OCI-LY3 (cell line): Measurements from ENCODE around the gene CD72.

Experiments used
- H2AFZ ChIP-seq: fragments of 200-600, 300-600 bp; shearing (Covaris generic); 2 replicates; pipeline ENCODE4 v1.6.0; 2014; ENCODE audit warnings: antibody characterized with exemption, low read depth, low read length
- H3K27ac ChIP-seq: fragments of 200-600, 300-600 bp; sonication (generic); 2 replicates; pipeline ENCODE4 v1.5.1; 2014; ENCODE audit warnings: mild to moderate bottlenecking, low read length, moderate library complexity, mixed read lengths
- H3K27me3 ChIP-seq: fragments of 200-600, 300-600 bp; sonication (generic); 2 replicates; pipeline ENCODE4 v1.6.1; 2014; ENCODE audit warnings: low read depth, low read length, mixed read lengths
- H3K36me3 ChIP-seq: fragments of 200-600, 300-600 bp; sonication (generic); replicated peaks from 2 replicates; pipeline ENCODE3; 2014; ENCODE audit warnings: low read depth, low read length, mixed read lengths
- H3K4me1 ChIP-seq: fragments of 300-600, 200-600 bp; sonication (generic); 2 replicates; pipeline ENCODE4 v1.6.1; 2014; ENCODE audit warnings: low read length, mixed read lengths
- H3K4me2 ChIP-seq: fragments of 200-600, 300-600 bp; sonication (generic); 2 replicates; pipeline ENCODE4 v1.6.1; 2014; ENCODE audit warnings: low read length, mixed read lengths
- H3K4me3 ChIP-seq: fragments of 300-600, 200-600 bp; sonication (generic); 2 replicates; pipeline ENCODE4 v1.5.1; 2014; ENCODE audit warnings: antibody characterized with exemption, mild to moderate bottlenecking, low read length, moderate library complexity
- H3K79me2 ChIP-seq: fragments of 300-600, 200-600 bp; shearing (Covaris generic); 2 replicates; pipeline ENCODE4 v1.6.1; 2014; ENCODE audit warnings: mild to moderate bottlenecking, low read length, mixed read lengths
- H3K9ac ChIP-seq: fragments of 300-600, 200-600 bp; shearing (Covaris generic); 2 replicates; pipeline ENCODE4 v1.6.0; 2014; ENCODE audit warnings: mild to moderate bottlenecking, low read length, moderate library complexity
- H3K9me3 ChIP-seq: fragments of 200-600, 300-600 bp; shearing (Covaris generic); 2 replicates; pipeline ENCODE4 v1.6.1; 2014; ENCODE audit warnings: low read length, mixed read lengths; ENCODE audit not compliant: insufficient read depth
- H4K20me1 ChIP-seq: fragments of 200-600, 300-600 bp; sonication (generic); 2 replicates; pipeline ENCODE4 v1.6.1; 2016; ENCODE audit warnings: low read length, mixed read lengths; ENCODE audit not compliant: insufficient read depth
- EZH2phosphoT487 ChIP-seq: fragments of 200-600 bp; shearing (Covaris generic); IDR thresholded peaks from 2 replicates; pipeline ENCODE4 v1.6.1; 2018; ENCODE audit warnings: antibody characterized with exemption, mixed run types, low read depth
- TF ChIP-seq, protein P1 (sequence below): fragments of 200-600, 300-600 bp; sonication (generic); IDR thresholded peaks from 2 replicates; pipeline ENCODE4 v1.5.1; 2014; ENCODE audit warnings: antibody characterized with exemption, low read length, low read depth

CD72 gene

DNA sequence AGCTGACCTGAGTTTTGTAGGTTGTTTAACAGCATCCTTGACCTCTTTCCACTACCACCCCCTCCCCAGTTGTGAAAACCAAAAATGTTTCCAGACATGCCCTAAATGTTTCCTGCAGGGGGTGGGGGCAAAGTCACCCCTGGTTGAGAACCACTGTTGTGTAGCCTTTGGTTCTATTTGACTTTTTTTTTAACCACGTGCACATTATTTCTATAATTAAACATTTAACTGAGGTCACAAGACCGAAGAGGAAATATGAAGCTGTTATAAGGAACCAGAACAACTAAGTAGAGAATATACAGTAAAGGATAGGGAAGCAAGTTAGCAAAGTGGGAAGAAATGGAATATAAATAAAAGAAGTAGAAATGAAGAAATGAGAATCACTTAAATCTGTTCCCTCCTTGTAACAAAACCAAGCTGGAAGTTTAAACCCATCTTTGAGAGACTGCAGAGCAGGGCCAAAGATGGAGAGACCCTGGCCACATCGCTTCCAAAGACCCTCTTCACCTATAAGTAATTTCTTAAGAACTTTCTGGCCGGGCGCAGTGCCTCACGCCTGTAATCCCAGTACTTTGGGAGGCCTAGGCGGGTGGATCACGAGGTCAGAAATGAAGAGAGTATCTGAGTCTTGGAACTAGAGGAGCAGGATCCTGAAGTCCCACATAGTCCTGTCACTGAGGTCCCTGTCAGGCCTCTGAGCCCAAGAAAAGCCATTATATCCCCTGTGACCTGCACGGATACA lies 18.1 kb upstream of the CD72 start:
- H3K36me3 ChIP-seq: no peaks in the 10 kb centered on the region
- no peak overlapping the region for H3K9ac ChIP-seq
- H3K4me1 ChIP-seq: peaks cover 29% of the 10 kb centered on the region

DNA sequence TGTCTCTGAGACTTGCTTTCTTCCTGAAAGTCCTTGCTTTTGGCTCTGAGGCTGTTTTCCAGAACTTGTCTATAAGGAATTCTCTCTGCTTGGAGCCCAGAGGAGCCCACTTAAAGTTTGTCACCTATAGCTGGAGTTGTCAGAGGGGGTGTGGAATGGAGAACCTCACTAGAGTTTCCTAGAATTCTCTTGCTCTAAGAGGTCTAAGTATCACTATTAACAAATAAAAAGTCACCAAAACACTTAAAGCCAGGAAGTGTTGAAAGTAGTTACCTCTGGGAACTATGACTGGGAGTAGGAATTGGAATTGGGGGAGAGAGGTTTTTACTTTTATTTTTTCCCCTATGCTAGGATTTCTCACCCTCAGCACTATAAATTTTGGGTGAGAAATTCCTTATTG lies 17.5 kb upstream of the CD72 start:
- H3K4me3 ChIP-seq: no peak overlapping the region
- no peaks in the 10 kb centered on the region for H4K20me1 ChIP-seq
- H3K9me3 ChIP-seq: no peaks in the 10 kb centered on the region
- H3K27me3 ChIP-seq: no peaks in the 10 kb centered on the region
- H3K4me2 ChIP-seq: peak overlapping the region; percentile 27
- H3K4me1 ChIP-seq: peaks cover 29% of the 10 kb centered on the region
- no peak overlapping the region for H3K9ac ChIP-seq
- no peak overlapping the region for H3K27ac ChIP-seq
- TF ChIP-seq EZH2phosphoT487: no peak
- TF ChIP-seq, protein P1, sequence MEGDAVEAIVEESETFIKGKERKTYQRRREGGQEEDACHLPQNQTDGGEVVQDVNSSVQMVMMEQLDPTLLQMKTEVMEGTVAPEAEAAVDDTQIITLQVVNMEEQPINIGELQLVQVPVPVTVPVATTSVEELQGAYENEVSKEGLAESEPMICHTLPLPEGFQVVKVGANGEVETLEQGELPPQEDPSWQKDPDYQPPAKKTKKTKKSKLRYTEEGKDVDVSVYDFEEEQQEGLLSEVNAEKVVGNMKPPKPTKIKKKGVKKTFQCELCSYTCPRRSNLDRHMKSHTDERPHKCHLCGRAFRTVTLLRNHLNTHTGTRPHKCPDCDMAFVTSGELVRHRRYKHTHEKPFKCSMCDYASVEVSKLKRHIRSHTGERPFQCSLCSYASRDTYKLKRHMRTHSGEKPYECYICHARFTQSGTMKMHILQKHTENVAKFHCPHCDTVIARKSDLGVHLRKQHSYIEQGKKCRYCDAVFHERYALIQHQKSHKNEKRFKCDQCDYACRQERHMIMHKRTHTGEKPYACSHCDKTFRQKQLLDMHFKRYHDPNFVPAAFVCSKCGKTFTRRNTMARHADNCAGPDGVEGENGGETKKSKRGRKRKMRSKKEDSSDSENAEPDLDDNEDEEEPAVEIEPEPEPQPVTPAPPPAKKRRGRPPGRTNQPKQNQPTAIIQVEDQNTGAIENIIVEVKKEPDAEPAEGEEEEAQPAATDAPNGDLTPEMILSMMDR: no peak
- no peak overlapping the region for H2AFZ ChIP-seq
- no peaks in the 10 kb centered on the region for H3K79me2 ChIP-seq
- H3K36me3 ChIP-seq: no peaks in the 10 kb centered on the region

More for the DNA sequence above, 18.1 kb upstream of the CD72 start:
- Histone ChIP-seq H3K9me3 (no peaks in the 10 kb centered on the region), H2AFZ (no peak overlapping the region), H3K4me2 (peak overlapping the region; percentile 27), H3K79me2 (no peaks in the 10 kb centered on the region), H4K20me1 (no peaks in the 10 kb centered on the region), H3K27me3 (no peaks in the 10 kb centered on the region), H3K27ac (no peak overlapping the region), H3K4me3 (no peak overlapping the region)
- TF ChIP-seq, protein P1: no peak
- no peak for TF ChIP-seq EZH2phosphoT487

DNA sequence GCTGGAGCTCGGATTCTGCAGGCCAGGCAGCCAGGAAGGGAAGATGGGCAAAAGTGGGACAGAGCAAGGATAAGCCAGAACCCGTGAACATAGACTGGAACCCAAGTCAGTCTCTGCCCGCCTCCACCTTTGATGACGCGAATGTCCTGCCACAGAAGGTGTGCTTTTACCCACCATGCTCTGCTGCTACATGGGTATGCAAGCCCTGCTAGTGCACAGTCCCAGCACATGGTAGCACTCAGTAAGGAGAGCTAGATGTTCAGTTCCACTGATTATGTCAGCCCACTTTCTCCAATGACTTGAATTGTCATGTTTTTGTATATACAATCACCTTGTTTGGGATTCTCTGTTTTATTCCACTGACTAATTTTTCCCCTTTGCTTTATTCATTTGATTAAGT lies 11.4 kb upstream of the CD72 start:
- no peak overlapping the region for H3K4me2 ChIP-seq
- H3K4me3 ChIP-seq: no peak overlapping the region
- no peak overlapping the region for H3K27ac ChIP-seq
- H2AFZ ChIP-seq: no peak overlapping the region
- H3K4me1 ChIP-seq: peaks cover 24% of the 10 kb centered on the region
- H3K79me2 ChIP-seq: no peaks in the 10 kb centered on the region
- no peak overlapping the region for H3K9ac ChIP-seq
- no peaks in the 10 kb centered on the region for H3K9me3 ChIP-seq
- no peaks in the 10 kb centered on the region for H3K36me3 ChIP-seq
- no peaks in the 10 kb centered on the region for H3K27me3 ChIP-seq
- no peaks in the 10 kb centered on the region for H4K20me1 ChIP-seq
- TF ChIP-seq, protein P1: no peak
- no peak for TF ChIP-seq EZH2phosphoT487

DNA sequence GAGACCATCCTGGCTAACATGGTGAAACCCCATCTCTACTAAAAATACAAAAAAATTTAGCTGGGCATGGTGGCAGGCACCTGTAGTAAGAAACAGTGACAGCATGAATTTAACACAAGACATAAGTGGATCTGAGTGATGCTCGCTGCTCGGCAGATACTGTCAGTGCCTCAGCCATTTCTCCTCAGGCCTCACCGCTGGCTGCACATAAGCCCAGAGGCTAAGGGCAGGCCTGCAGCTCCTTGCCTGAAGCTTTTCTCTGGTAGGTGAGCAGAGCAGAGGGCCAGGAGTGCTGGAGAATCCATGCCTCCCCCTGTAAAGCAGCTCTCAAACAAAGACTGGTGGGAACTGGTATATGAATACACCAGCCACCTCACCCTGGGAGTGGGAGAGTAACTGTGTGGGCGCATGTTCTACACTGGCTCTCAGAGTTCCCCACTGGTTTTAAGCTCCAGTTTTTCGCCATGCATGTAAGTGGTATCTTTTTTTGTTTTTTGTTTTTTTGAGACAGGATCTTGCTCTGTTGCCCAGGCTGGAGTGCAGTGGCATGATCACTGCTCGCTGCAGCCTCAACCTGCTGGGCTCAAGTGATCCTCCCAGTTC lies 10.3 kb upstream of the CD72 start:
- Histone ChIP-seq H3K4me2 (no peak overlapping the region), H3K27ac (no peak overlapping the region), H3K4me1 (peaks cover 17% of the 10 kb centered on the region), H3K27me3 (no peaks in the 10 kb centered on the region), H3K9ac (no peak overlapping the region), H3K9me3 (no peaks in the 10 kb centered on the region), H4K20me1 (no peaks in the 10 kb centered on the region), H3K36me3 (no peaks in the 10 kb centered on the region), H2AFZ (no peak overlapping the region), H3K79me2 (no peaks in the 10 kb centered on the region), H3K4me3 (no peak overlapping the region)
- TF ChIP-seq, protein P1: no peak
- no peak for TF ChIP-seq EZH2phosphoT487
